CD8-positive, alpha-beta memory T cell (primary cell): ENCODE measurements around the gene FBXO48. TPM values are rescaled to one million over a fixed set of nuclear protein-coding genes. Genes with fewer than 3 reads are reported as not detected.

Source experiments
- CTCF ChIA-PET: fragments of 350-600 bp; sonication (Branson Sonifier 250); formaldehyde crosslinking; loops from one replicate; lab custom pipeline; 2021; ENCODE audit warnings: antibody characterized with exemption; lab: Charles Lee
- POLR2A ChIA-PET: fragments of 350-600 bp; sonication (Branson Sonifier 250); formaldehyde crosslinking; loops from one replicate; lab custom pipeline; 2021; ENCODE audit warnings: antibody characterized with exemption; lab: Charles Lee
- DNase-seq, 5 donors: peaks; one replicate each; pipeline versions ENCODE4 v3.0.0 to v3.0.0-alpha.2; 2020 to 2022; ENCODE audit warnings: mixed read lengths in 1 of 5
- H3K27ac ChIP-seq: one replicate; pipeline ENCODE4 v1.7.0; 2013; ENCODE audit warnings: low read depth, mild to moderate bottlenecking, low read length, moderate library complexity
- H3K27me3 ChIP-seq: 2 replicates; pipeline ENCODE4 v1.7.0; 2013; ENCODE audit warnings: low read length, mild to moderate bottlenecking; ENCODE audit not compliant: insufficient read depth, poor library complexity, severe bottlenecking
- H3K36me3 ChIP-seq: 2 replicates; pipeline ENCODE4 v1.7.0; 2013; ENCODE audit warnings: mild to moderate bottlenecking, low read length, moderate library complexity; ENCODE audit not compliant: insufficient read depth
- H3K4me1 ChIP-seq: 2 replicates; pipeline ENCODE4 v1.7.0; 2013; ENCODE audit warnings: mild to moderate bottlenecking, low read length, moderate library complexity; ENCODE audit not compliant: insufficient read depth
- H3K4me3 ChIP-seq: 2 replicates; pipeline ENCODE4 v1.7.0; 2013; ENCODE audit warnings: mild to moderate bottlenecking, low read length
- H3K9me3 ChIP-seq: 2 replicates; pipeline ENCODE4 v1.7.0; 2013; ENCODE audit warnings: mild to moderate bottlenecking, low read length
- H3K27ac Mint-ChIP-seq, 8 donors: one replicate each; pipeline ENCODE4 v1.8.0; 2020 to 2021; ENCODE audit warnings: mixed read lengths in 8 of 8, mild to moderate bottlenecking in 6 of 8, inconsistent platforms in 3 of 8, moderate library complexity in 3 of 8
- H3K27me3 Mint-ChIP-seq, 2 donors: one replicate each; pipeline ENCODE4 v1.8.0; 2020 to 2021; ENCODE audit warnings: mixed read lengths in 2 of 2, mild to moderate bottlenecking in 1 of 2, moderate library complexity in 1 of 2
- H3K36me3 Mint-ChIP-seq, 3 donors: one replicate each; pipeline ENCODE4 v1.8.0; 2020 to 2021; ENCODE audit warnings: mixed read lengths in 3 of 3, inconsistent platforms in 1 of 3, mild to moderate bottlenecking in 1 of 3
- H3K4me1 Mint-ChIP-seq, 3 donors: one replicate each; pipeline ENCODE4 v1.8.0; 2020 to 2021; ENCODE audit warnings: mixed read lengths in 3 of 3, inconsistent platforms in 1 of 3, mild to moderate bottlenecking in 1 of 3
- H3K4me3 Mint-ChIP-seq, 7 donors: one replicate each; pipeline ENCODE4 v1.8.0; 2020 to 2021; ENCODE audit warnings: mixed read lengths in 7 of 7, mild to moderate bottlenecking in 6 of 7, moderate library complexity in 4 of 7, inconsistent platforms in 2 of 7
- H3K9me3 Mint-ChIP-seq, 5 donors: one replicate each; pipeline ENCODE4 v1.8.0; 2020 to 2022; ENCODE audit warnings: mixed read lengths in 5 of 5, mild to moderate bottlenecking in 3 of 5, moderate library complexity in 2 of 5, inconsistent platforms in 1 of 5
- polyA plus RNA-seq: library from polyadenylated mRNA; unstranded; fragments of 300-500 nt; fragmentation: Illumina TruSeq; gene quantifications from one replicate; pipeline ENCODE4 v1.2.3, GENCODE V29; 2021
- total RNA-seq, 2 experiments: library from RNA; stranded (reverse); gene quantifications; one replicate each; pipeline ENCODE4 v1.2.3, GENCODE V29; 2021

FBXO48 gene
- total and polyA plus RNA-seq, 3 experiments from 2014 or later = 0.79 to 1.6 (median 1.5) TPM

DNA sequence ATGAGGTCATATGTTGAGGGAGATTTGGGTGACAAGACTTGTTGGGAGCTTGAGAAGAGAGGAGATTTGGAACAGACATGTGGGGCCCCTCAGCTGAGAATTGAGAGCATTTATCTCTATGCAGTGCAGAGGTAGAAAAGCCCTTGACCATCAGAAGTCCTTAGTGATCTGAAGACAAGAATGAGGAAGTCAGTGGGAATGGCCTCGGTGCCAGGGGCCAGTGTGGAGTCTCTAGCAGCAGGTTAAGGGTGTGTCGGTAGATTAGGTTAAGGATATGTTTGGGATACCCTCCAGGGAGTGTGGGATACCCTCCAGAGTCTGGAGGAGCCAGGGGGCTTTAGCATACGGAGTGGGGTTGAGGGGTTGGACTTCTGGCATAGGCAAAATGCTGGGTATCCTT, 41.6 kb downstream of the FBXO48 start:
- Histone ChIP-seq H3K27ac (no peak overlapping the region), H3K4me3 (no peak overlapping the region), H3K9me3 (no peaks in the 10 kb centered on the region), H3K36me3 (no peaks in the 10 kb centered on the region), H3K27me3 (no peaks in the 10 kb centered on the region), H3K4me1 (peaks cover 50% of the 10 kb centered on the region)
- H3K27ac Mint-ChIP-seq = no peak overlapping the region
- peaks cover 0 to 1% (median 0%) of the 10 kb centered on the region in 3 donors for H3K36me3 Mint-ChIP-seq
- peaks cover 16 to 32% (median 21%) of the 10 kb centered on the region in 3 donors for H3K4me1 Mint-ChIP-seq
- POLR2A ChIA-PET = interaction anchor here (1.2 kb wide), 1 partner anchor 15 kb away, joined by 4 read pairs; no protein-coding TSS in a partner anchor
- H3K9me3 Mint-ChIP-seq = no peaks in the 10 kb centered on the region
- CTCF ChIA-PET = interaction anchor here (1.0 to 5.7 kb wide), 2 partner anchors 15 to 139 kb away, joined by 3 to 37 read pairs; no protein-coding TSS in a partner anchor
- DNase-seq = no peak
- no peaks in the 10 kb centered on the region for H3K27me3 Mint-ChIP-seq
- no peak overlapping the region for H3K4me3 Mint-ChIP-seq

- CTCF ChIA-PET = no interaction called here
- peak in 1 of 5 donors; percentile 35 for DNase-seq
- H3K36me3 Mint-ChIP-seq = peaks cover 0 to 1% (median 0%) of the 10 kb centered on the region in 3 donors
Measured at GRCh38 chr2:68423966-68424650, 43.0 kb downstream of the FBXO48 start.

DNA sequence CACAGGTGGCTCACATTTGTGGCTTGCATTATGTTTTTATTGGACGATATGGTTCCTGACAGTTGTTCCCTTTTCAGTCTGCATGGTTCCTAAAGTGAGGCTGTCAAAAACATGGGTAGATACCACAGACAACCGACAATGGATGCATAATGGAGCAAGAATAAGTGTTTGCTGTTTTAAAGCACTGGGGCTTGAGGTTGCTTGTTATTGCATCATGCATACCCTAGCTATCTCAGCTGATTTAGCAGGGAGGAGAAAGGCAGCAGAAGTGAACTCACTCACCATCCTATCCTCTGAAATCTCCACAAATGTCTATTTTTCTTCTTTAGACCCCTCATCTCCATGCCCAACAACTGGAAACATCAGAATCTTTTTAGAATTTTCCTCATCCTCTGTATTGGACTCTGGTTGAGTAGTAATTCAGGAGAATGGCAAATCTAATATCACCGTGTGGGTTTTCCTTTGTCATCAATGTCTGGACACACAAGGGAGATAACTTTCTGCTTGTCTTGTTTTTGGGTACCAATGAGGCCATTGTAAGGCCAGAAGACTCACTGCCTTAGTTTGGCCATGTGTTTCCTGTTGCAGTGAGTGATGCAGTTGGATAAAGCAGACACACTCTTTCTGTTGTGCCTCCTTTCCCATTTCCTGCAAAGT, 46.7 kb downstream of the FBXO48 start:
- no peak for DNase-seq
- Histone ChIP-seq H3K9me3 (no peaks in the 10 kb centered on the region), H3K27ac (no peak overlapping the region), H3K27me3 (no peaks in the 10 kb centered on the region), H3K36me3 (no peaks in the 10 kb centered on the region), H3K4me1 (peaks cover 49% of the 10 kb centered on the region), H3K4me3 (no peak overlapping the region)
- H3K9me3 Mint-ChIP-seq = no peaks in the 10 kb centered on the region
- peaks cover 40 to 63% (median 62%) of the 10 kb centered on the region in 3 donors for H3K4me1 Mint-ChIP-seq
- H3K27ac Mint-ChIP-seq = peak overlapping the region in 1 of 8 donors; percentile 9
- POLR2A ChIA-PET = interaction anchor here (0.5 kb wide), 1 partner anchor 60 kb away, joined by 4 read pairs; no protein-coding TSS in a partner anchor
- no peak overlapping the region for H3K4me3 Mint-ChIP-seq
- H3K36me3 Mint-ChIP-seq = peaks cover 0 to 1% (median 0%) of the 10 kb centered on the region in 3 donors
- CTCF ChIA-PET = interaction anchor here (1.1 kb wide), 1 partner anchor 24 kb away, joined by 3 read pairs; no protein-coding TSS in a partner anchor
- no peaks in the 10 kb centered on the region for H3K27me3 Mint-ChIP-seq

More at GRCh38 chr2:68423966-68424650, 43.0 kb downstream of the FBXO48 start:
- Histone ChIP-seq H3K36me3 (no peaks in the 10 kb centered on the region), H3K27ac (no peak overlapping the region), H3K4me3 (no peak overlapping the region), H3K4me1 (peaks cover 53% of the 10 kb centered on the region), H3K9me3 (no peaks in the 10 kb centered on the region), H3K27me3 (no peaks in the 10 kb centered on the region)
- no peaks in the 10 kb centered on the region for H3K9me3 Mint-ChIP-seq
- no peaks in the 10 kb centered on the region for H3K27me3 Mint-ChIP-seq
- H3K4me1 Mint-ChIP-seq = peaks cover 26 to 34% (median 27%) of the 10 kb centered on the region in 3 donors
- POLR2A ChIA-PET = interaction anchor here (1.2 kb wide), 1 partner anchor 17 kb away, joined by 4 read pairs; no protein-coding TSS in a partner anchor
- H3K27ac Mint-ChIP-seq = no peak overlapping the region
- no peak overlapping the region for H3K4me3 Mint-ChIP-seq

DNA sequence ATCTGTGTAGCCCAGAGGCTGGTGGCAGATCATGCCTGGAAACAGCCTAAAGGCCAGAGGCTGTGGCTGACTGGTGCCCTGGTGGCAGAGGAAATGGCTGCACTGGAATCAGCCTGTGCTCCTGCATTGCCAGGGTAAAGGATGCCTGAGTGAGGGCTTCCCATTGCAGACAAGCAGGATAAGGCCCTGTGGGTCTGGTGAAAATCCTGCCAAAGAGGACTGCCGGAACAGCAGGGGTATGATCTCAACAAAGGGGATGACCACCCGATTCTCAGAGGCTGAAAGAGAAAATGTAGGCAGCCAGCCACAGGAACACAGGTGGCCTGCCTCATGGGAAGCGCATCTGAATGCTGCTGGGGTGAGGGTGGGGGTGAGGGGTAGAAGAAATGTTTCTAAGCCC, 48.2 kb downstream of the FBXO48 start:
- peak overlapping the region; percentile 15 for H3K27ac ChIP-seq
- Mint-ChIP-seq H3K4me1 (peaks cover 42 to 78% (median 65%) of the 10 kb centered on the region in 3 donors), H3K36me3 (peaks cover 0 to 1% (median 0%) of the 10 kb centered on the region in 3 donors), H3K27me3 (no peaks in the 10 kb centered on the region), H3K27ac (peak overlapping the region in 6 of 8 donors; percentile 7 to 89 (median 76)), H3K4me3 (peak overlapping the region in 2 of 7 donors; percentile 38 to 78), H3K9me3 (no peaks in the 10 kb centered on the region)
- no peaks in the 10 kb centered on the region for H3K9me3 ChIP-seq
- POLR2A ChIA-PET = no interaction called here
- H3K4me3 ChIP-seq = no peak overlapping the region
- H3K36me3 ChIP-seq = no peaks in the 10 kb centered on the region
- no peaks in the 10 kb centered on the region for H3K27me3 ChIP-seq
- H3K4me1 ChIP-seq = peaks cover 38% of the 10 kb centered on the region
- no peak for DNase-seq
- CTCF ChIA-PET = interaction anchor here (1.6 kb wide), 1 partner anchor 22 kb away, joined by 11 read pairs; no protein-coding TSS in a partner anchor

GRCh38 chr2:68418419-68418818, 48.7 kb downstream of the FBXO48 start:
- DNase-seq = no peak
- H3K9me3 ChIP-seq = no peaks in the 10 kb centered on the region
- peaks cover 38% of the 10 kb centered on the region for H3K4me1 ChIP-seq
- peak overlapping the region in 4 of 7 donors; percentile 35 to 47 (median 38) for H3K4me3 Mint-ChIP-seq
- POLR2A ChIA-PET = interaction anchor here (0.6 kb wide), 1 partner anchor 403 kb away, joined by 10 read pairs; no protein-coding TSS in a partner anchor
- H3K36me3 ChIP-seq = no peaks in the 10 kb centered on the region
- H3K36me3 Mint-ChIP-seq = peaks cover 0 to 1% (median 0%) of the 10 kb centered on the region in 3 donors
- CTCF ChIA-PET = interaction anchor here (1.6 kb wide), 1 partner anchor 23 kb away, joined by 11 read pairs; no protein-coding TSS in a partner anchor
- peak overlapping the region; percentile 15 for H3K27ac ChIP-seq
- no peaks in the 10 kb centered on the region for H3K9me3 Mint-ChIP-seq
- no peaks in the 10 kb centered on the region for H3K27me3 Mint-ChIP-seq
- H3K27me3 ChIP-seq = no peaks in the 10 kb centered on the region
- peaks cover 44 to 81% (median 68%) of the 10 kb centered on the region in 3 donors for H3K4me1 Mint-ChIP-seq
- H3K4me3 ChIP-seq = no peak overlapping the region
- peak overlapping the region; percentile 7 to 89 (median 68) for H3K27ac Mint-ChIP-seq

- Histone ChIP-seq H3K27ac (no peak overlapping the region), H3K4me3 (no peak overlapping the region), H3K9me3 (no peaks in the 10 kb centered on the region), H3K27me3 (no peaks in the 10 kb centered on the region), H3K36me3 (no peaks in the 10 kb centered on the region), H3K4me1 (peaks cover 36% of the 10 kb centered on the region)
- ChIA-PET CTCF (interaction anchor here (1.0 to 1.6 kb wide), 2 partner anchors 23 to 291 kb away, joined by 4 to 11 read pairs; no protein-coding TSS in a partner anchor), POLR2A (interaction anchor here (0.6 kb wide), 1 partner anchor 404 kb away, joined by 10 read pairs; no protein-coding TSS in a partner anchor)
- peak overlapping the region in 5 of 7 donors; percentile 33 to 57 (median 37) for H3K4me3 Mint-ChIP-seq
- H3K9me3 Mint-ChIP-seq = no peaks in the 10 kb centered on the region
- H3K4me1 Mint-ChIP-seq = peaks cover 47 to 86% (median 73%) of the 10 kb centered on the region in 3 donors
- H3K27me3 Mint-ChIP-seq = no peaks in the 10 kb centered on the region
- H3K27ac Mint-ChIP-seq = peak overlapping the region; percentile 22 to 85 (median 61)
- no peak for DNase-seq
- peaks cover 0 to 1% (median 0%) of the 10 kb centered on the region in 3 donors for H3K36me3 Mint-ChIP-seq
Measured at GRCh38 chr2:68417926-68418325, 49.2 kb downstream of the FBXO48 start.

DNA sequence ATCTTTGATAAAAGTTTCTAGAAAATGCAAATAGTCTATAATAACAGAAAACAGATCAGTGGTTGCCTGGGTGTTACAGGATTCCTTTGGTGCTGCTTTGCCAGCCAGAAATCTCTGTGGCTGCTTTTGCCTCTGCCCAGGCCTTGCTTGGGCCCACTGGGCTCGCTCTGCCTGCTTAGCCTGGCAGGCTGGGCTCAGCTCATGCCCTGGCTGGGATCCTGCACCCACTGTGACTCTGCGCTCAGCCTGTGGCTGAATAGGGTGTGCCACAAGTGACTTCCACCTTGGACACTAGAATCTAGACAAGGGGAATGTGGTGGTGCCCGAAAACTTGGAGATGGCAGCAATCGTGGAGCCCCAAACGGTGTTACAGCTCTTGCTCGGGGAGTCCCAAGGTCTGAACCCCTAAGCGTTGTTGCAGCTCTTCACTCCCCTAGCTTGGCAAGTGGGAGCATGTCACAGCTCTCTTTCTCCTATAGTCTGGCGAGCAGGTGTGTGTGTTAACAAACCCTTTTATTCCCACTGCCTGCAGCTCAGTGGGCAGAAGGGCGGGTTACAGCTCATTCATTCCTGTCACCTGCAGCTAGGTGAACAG, 50.9 kb downstream of the FBXO48 start:
- ChIA-PET POLR2A (no interaction called here), CTCF (interaction anchor here (2.5 kb wide), 1 partner anchor 24 kb away, joined by 13 read pairs; no protein-coding TSS in a partner anchor)
- H3K4me1 ChIP-seq = peaks cover 51% of the 10 kb centered on the region
- Mint-ChIP-seq H3K4me1 (peaks cover 57 to 93% (median 81%) of the 10 kb centered on the region in 3 donors), H3K27me3 (no peaks in the 10 kb centered on the region), H3K27ac (peak overlapping the region in 2 of 8 donors; percentile 16 to 21), H3K4me3 (no peak overlapping the region), H3K9me3 (no peaks in the 10 kb centered on the region), H3K36me3 (no peaks in the 10 kb centered on the region)
- no peaks in the 10 kb centered on the region for H3K9me3 ChIP-seq
- no peak for DNase-seq
- no peak overlapping the region for H3K4me3 ChIP-seq
- H3K36me3 ChIP-seq = no peaks in the 10 kb centered on the region
- no peaks in the 10 kb centered on the region for H3K27me3 ChIP-seq
- H3K27ac ChIP-seq = no peak overlapping the region
